ENCODE data around the gene CCL18. TPM values are rescaled to one million over a fixed set of nuclear protein-coding genes. Genes with fewer than 3 reads are reported as not detected.

The CCL18 gene
- total RNA-seq, 1 experiment from 2014 or later: not detected

DNA sequence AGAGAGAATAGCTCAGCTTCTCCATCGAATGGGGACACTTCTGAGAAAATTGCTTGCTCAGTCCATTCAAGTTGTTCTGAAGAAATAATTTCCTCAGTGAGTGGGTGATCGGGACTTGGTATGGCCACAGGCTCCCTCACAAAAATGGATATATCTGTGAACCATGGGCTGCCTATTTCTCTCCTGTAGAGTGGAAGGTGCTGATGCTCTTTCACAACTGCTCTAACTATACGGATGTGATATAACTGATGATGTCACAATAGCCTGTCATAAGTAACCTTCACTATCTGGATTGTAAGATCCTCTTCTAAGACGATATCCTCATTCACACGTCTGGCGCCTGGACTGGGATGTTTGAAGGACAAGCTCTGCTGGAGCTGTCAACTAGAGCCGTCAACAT lies 4.7 kb upstream of the CCL18 start:
- H3K4me1 Mint-ChIP-seq: no peaks in the 10 kb centered on the region
- Histone ChIP-seq H3K9me3 (ENCODE audit: control insufficient read depth, low read depth, low read length) (no peaks in the 10 kb centered on the region), H2AK5ac (ENCODE audit: insufficient read length, low read length) (no peak overlapping the region), H2BK15ac (ENCODE audit: low read depth, low read length) (no peak overlapping the region), H3T11ph (ENCODE audit: low read length) (no peak overlapping the region), H3K79me1 (ENCODE audit: insufficient read depth, low read depth, low read length, poor library complexity, severe bottlenecking) (no peaks in the 10 kb centered on the region), H3K23ac (ENCODE audit: insufficient read length, low read depth, low read length) (no peak overlapping the region), H3K18ac (ENCODE audit: insufficient read length, low read depth, low read length) (no peak overlapping the region), H3K4ac (ENCODE audit: low read depth, low read length) (no peak overlapping the region), H2BK20ac (ENCODE audit: low read depth, low read length, poor library complexity, severe bottlenecking) (no peak overlapping the region), H2BK120ac (ENCODE audit: low read depth, low read length, poor library complexity, severe bottlenecking) (no peak overlapping the region), H3K23me2 (ENCODE audit: insufficient read length, low read depth, low read length, poor library complexity, severe bottlenecking) (no peaks in the 10 kb centered on the region), H3K27ac (ENCODE audit: insufficient read length, low read depth, low read length) (no peak overlapping the region), H4K91ac (ENCODE audit: insufficient read length, low read depth, low read length) (no peak overlapping the region), H3K4me1 (ENCODE audit: insufficient read depth, low read length) (no peaks in the 10 kb centered on the region), H4K8ac (replicated peaks; ENCODE audit: insufficient read length, low read depth, low read length) (no peak overlapping the region), H2BK5ac (ENCODE audit: insufficient read length, low read length) (no peak overlapping the region), H2BK12ac (ENCODE audit: insufficient read length, low read depth, low read length) (no peak overlapping the region), H3K9ac (ENCODE audit: extremely low read depth, insufficient read length, low read length) (no peak overlapping the region), H3K56ac (ENCODE audit: insufficient read length, low read depth, low read length) (no peak overlapping the region), H3K14ac (ENCODE audit: insufficient read depth, low read length) (no peak overlapping the region), H4K20me1 (ENCODE audit: control insufficient read depth, insufficient read depth, insufficient read length) (no peaks in the 10 kb centered on the region), H2AFZ (ENCODE audit: low read length) (no peak overlapping the region), H3K4me2 (ENCODE audit: insufficient read depth, insufficient read length, low read length) (no peak overlapping the region), H3K27me3 (ENCODE audit: insufficient read depth, low read length) (no peaks in the 10 kb centered on the region), H4K5ac (ENCODE audit: insufficient read length, low read depth, low read length) (no peak overlapping the region), H3K79me2 (ENCODE audit: insufficient read depth, low read length) (no peaks in the 10 kb centered on the region)
- H3K27me3 Mint-ChIP-seq (ENCODE audit: low read depth): peaks cover 2% of the 10 kb centered on the region; the same call in 1 of the 2 replicates
- no peak for DNase-seq
- H3K36me3 Mint-ChIP-seq (ENCODE audit: insufficient read depth in 1 of 3, low read depth in 3 of 3): 0 out of 7 replicates have a peak, but pooled peaks cover 0 to 2% (median 0%) of the 10 kb centered on the region in 3 experiments
- no peaks in the 10 kb centered on the region; a peak in 1 of 5 replicates for H3K9me3 Mint-ChIP-seq
- H3K27ac Mint-ChIP-seq: no peak overlapping the region
- WGBS (ENCODE audit: extremely low coverage, insufficient read length, low lambda C conversion rate): no CpG with 5 or more reads among the region's 7 CpGs
- H3K4me3 Mint-ChIP-seq: no peak overlapping the region
- TF ChIP-seq, protein P1, sequence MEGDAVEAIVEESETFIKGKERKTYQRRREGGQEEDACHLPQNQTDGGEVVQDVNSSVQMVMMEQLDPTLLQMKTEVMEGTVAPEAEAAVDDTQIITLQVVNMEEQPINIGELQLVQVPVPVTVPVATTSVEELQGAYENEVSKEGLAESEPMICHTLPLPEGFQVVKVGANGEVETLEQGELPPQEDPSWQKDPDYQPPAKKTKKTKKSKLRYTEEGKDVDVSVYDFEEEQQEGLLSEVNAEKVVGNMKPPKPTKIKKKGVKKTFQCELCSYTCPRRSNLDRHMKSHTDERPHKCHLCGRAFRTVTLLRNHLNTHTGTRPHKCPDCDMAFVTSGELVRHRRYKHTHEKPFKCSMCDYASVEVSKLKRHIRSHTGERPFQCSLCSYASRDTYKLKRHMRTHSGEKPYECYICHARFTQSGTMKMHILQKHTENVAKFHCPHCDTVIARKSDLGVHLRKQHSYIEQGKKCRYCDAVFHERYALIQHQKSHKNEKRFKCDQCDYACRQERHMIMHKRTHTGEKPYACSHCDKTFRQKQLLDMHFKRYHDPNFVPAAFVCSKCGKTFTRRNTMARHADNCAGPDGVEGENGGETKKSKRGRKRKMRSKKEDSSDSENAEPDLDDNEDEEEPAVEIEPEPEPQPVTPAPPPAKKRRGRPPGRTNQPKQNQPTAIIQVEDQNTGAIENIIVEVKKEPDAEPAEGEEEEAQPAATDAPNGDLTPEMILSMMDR (conservative IDR thresholded peaks at IDR 0.05): no peak
